Kidney epithelial cell (primary cell): ENCODE results near the gene NLRP9. TPM values are rescaled to one million over a fixed set of nuclear protein-coding genes. Genes with fewer than 3 reads are reported as not detected.

ENCODE experiments used
- DNase-seq: peaks from one replicate; pipeline ENCODE4 v3.0.0-alpha.2; 2010; ENCODE audit warnings: low read depth
- H3K27me3 ChIP-seq: 2 replicates; pipeline ENCODE4 v1.6.0; 2011; ENCODE audit warnings: low read length; ENCODE audit not compliant: control insufficient read depth, insufficient read depth
- H3K36me3 ChIP-seq: 2 replicates; pipeline ENCODE4 v1.5.1; 2011; ENCODE audit warnings: low read length; ENCODE audit not compliant: control insufficient read depth, insufficient read depth
- H3K4me3 ChIP-seq: 2 replicates; pipeline ENCODE4 v1.5.1; 2011; ENCODE audit warnings: low read depth, mild to moderate bottlenecking, control low read depth, low read length
- total RNA-seq: library from RNA; depleted of rRNA; stranded (reverse); fragments of >200 nt; gene quantifications from 2 replicates; pipeline ENCODE4 v1.2.3, GENCODE V29; 2015
- TF ChIP-seq, protein P1 (sequence below): IDR thresholded peaks from 2 replicates; pipeline ENCODE4 v1.5.1; 2011; ENCODE audit warnings: mild to moderate bottlenecking, moderate library complexity, low read length, control low read depth, inconsistent platforms; ENCODE audit not compliant: insufficient read depth, poor library complexity, severe bottlenecking

The NLRP9 gene
- total RNA-seq, 1 donor from 2014 or later = not detected

DNA sequence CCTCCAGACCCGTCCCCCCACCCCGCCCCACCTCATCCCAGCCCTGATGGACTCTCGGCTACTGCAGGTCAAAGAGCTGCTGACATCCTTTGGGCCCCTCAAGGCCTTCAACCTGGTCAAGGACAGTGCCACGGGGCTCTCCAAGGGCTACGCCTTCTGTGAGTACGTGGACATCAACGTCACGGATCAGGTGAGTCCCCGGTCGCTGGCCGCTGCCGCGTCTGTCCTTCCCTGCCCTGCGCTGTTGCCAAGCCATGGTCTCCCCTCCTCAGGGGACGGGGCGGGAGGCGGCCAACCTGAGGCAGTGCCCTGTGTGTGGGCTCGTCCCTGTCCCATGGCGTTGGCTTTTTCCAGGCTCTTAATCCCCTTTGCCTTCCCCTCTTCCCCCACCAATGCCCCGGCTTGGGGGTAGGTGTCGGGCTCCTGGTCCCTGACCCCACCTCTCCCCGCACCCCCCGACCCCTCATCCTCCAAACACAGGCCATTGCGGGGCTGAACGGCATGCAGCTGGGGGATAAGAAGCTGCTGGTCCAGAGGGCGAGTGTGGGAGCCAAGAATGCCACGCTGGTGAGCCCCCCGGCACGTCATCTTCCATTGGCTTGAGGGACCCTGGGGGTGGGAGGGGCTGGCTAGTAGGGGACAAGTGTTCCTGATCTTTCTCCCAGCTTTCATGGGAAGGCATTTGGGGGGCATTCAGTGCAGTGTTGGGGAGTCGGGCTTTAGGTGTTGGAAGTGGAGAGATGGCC is 69.4 kb downstream of the NLRP9 start:
- DNase-seq = no peak
- TF ChIP-seq, protein P1, sequence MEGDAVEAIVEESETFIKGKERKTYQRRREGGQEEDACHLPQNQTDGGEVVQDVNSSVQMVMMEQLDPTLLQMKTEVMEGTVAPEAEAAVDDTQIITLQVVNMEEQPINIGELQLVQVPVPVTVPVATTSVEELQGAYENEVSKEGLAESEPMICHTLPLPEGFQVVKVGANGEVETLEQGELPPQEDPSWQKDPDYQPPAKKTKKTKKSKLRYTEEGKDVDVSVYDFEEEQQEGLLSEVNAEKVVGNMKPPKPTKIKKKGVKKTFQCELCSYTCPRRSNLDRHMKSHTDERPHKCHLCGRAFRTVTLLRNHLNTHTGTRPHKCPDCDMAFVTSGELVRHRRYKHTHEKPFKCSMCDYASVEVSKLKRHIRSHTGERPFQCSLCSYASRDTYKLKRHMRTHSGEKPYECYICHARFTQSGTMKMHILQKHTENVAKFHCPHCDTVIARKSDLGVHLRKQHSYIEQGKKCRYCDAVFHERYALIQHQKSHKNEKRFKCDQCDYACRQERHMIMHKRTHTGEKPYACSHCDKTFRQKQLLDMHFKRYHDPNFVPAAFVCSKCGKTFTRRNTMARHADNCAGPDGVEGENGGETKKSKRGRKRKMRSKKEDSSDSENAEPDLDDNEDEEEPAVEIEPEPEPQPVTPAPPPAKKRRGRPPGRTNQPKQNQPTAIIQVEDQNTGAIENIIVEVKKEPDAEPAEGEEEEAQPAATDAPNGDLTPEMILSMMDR = no peak
- Histone ChIP-seq H3K36me3 (peaks cover 6% of the 10 kb centered on the region), H3K27me3 (no peaks in the 10 kb centered on the region), H3K4me3 (no peak overlapping the region)

DNA sequence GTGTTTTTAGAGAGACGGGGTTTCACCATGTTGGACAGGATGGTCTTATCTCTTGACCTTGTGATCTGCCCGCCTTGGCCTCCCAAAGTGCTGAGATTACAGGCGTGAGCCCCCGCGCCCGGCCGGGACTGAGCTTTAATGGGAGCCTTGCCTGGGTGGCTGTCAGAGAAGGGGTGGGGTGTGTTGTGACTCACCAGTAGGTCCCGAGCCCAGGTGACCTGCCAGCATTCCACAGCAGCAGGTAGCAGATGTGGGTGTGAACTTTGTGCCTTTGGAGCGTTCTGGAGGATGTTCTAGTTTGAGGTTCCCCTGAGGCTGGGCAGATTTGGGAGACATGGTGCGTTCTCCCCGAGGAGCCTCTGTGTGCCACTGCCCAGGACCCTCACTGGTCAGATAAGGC is 70.2 kb downstream of the NLRP9 start:
- Histone ChIP-seq H3K36me3 (peaks cover 9% of the 10 kb centered on the region), H3K4me3 (no peak overlapping the region), H3K27me3 (no peaks in the 10 kb centered on the region)
- TF ChIP-seq, protein P1 = no peak
- no peak for DNase-seq

DNA sequence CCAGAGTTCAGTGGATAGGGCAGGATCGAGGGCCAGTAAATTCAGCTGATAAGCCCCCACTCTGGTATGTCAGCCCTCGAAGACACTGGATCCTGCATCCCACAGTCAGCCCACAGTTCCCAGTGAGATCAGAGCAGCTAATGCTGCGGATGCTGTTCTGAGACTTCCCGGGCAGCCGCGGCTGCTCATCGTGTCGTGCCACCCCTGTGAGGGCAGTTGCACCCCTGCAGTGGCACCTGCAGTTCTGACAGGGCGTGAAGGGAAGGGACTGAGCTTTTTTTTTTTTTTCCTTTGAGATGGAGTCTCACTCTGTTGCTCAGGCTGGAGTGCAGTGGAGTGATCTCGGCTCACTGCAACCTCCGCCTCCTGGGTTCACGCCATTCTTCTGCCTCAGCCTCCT is 70.7 kb downstream of the NLRP9 start:
- Histone ChIP-seq H3K4me3 (no peak overlapping the region), H3K36me3 (peaks cover 12% of the 10 kb centered on the region), H3K27me3 (no peaks in the 10 kb centered on the region)
- no peak for DNase-seq
- TF ChIP-seq, protein P1 = no peak

DNA sequence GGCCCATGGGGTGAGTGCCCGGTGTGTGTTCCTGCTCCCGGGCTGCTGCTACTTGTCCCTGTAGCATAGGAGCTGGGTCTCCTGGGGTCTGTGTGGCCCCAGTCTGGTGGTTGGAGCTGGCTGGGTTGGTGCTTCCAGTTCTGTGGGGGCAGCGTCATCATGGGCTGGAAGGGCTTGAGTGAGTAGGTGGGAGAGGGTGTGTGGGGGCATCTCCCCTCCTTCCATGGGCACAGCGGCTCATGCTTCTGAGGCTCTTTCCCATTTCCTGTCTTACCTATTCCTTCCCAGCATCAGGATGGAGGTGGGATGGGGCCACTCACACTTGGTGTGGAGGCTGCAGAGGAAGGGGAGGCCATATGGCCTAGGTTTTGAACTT is 71.2 kb downstream of the NLRP9 start:
- H3K36me3 ChIP-seq = peaks cover 13% of the 10 kb centered on the region
- no peak for DNase-seq
- no peaks in the 10 kb centered on the region for H3K27me3 ChIP-seq
- no peak overlapping the region for H3K4me3 ChIP-seq
- TF ChIP-seq, protein P1 = no peak

DNA sequence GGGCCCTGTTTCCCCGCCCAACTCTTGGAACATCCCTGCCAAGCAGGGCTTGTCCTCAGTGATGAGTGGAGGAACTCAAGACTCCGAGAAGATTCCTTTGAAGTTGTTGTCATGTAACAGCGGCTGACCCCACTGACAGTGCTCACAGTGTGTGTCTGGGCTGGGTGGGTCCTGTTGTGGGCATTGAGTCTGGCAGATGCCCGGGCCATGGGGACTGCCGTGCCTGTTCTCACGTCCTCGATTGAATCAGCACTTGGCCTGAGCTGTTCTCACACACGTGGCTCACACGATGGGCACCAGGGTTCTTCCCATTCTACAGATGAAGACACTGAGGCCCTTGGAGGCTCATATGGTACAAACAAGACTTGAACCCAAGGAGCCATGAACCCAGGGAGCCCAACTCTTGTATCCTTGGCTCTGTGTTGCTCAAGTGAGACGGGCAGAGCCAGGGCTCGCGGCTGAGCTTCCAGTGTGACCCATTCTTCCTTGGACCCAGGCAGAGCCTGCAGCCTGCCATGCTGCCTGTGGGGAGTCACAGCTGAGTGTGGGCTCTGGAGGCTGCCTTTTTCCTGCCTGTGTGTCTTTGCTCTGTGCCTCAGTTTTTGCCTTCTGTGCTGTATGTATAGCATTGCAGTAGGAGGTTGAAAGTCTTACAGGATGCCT is 71.7 kb downstream of the NLRP9 start:
- Histone ChIP-seq H3K27me3 (no peaks in the 10 kb centered on the region), H3K4me3 (no peak overlapping the region), H3K36me3 (peaks cover 13% of the 10 kb centered on the region)
- TF ChIP-seq, protein P1 = no peak
- no peak for DNase-seq
